HepG2 (cell line): ENCODE results near the gene IL16. TPM values are rescaled to one million over a fixed set of nuclear protein-coding genes. Genes with fewer than 3 reads are reported as not detected.
A peak's percentile ranks its signal among the peaks of the same experiment; 100 is the strongest.

ENCODE experiments used
- FOXK2 ChIP-seq: fragments of 450-650 bp; IDR thresholded peaks from 2 replicates; pipeline ENCODE4 v1.6.1; 2016
- GATA4 ChIP-seq: sonication (generic); IDR thresholded peaks from 2 replicates; pipeline ENCODE4 v1.6.1; 2016; ENCODE audit warnings: antibody characterized with exemption, low read depth, borderline replicate concordance
- GLI4 ChIP-seq: sonication (generic); formaldehyde crosslinking; IDR thresholded peaks from 2 replicates; pipeline ENCODE4 v1.5.1; 2020; ENCODE audit warnings: missing genetic modification reagents, mild to moderate bottlenecking, moderate library complexity, borderline replicate concordance
- GTF3A ChIP-seq: sonication (generic); formaldehyde crosslinking; conservative IDR thresholded peaks from 2 replicates; pipeline ENCODE4 v1.4.0; 2020; ENCODE audit warnings: mild to moderate bottlenecking, missing genetic modification reagents
- HMG20A ChIP-seq: IDR thresholded peaks from 2 replicates; pipeline ENCODE4 v1.6.1; 2016; ENCODE audit warnings: borderline replicate concordance
- NFE2L1 ChIP-seq: sonication (generic); formaldehyde crosslinking; IDR thresholded peaks from 2 replicates; pipeline ENCODE4 v1.4.0; 2020; ENCODE audit warnings: missing genetic modification reagents, mild to moderate bottlenecking, borderline replicate concordance
- SOX13 ChIP-seq, 3 experiments: fragments of 450-650 bp in 1 of 3; sonication (generic) in 1 of 3; formaldehyde crosslinking in 1 of 3; IDR thresholded peaks in 2 of 3; conservative IDR thresholded peaks in 1 of 3; 2 replicates each; pipeline versions ENCODE4 v1.5.0 to v1.6.1; 2016 to 2020; ENCODE audit warnings: antibody characterized with exemption in 1 of 3, mild to moderate bottlenecking in 1 of 3, missing compliant biosample characterization in 1 of 3, missing genetic modification reagents in 1 of 3, moderate library complexity in 1 of 3
- SP1 ChIP-seq, 2 experiments: fragments of 450-650 bp in 1 of 2; sonication (generic) in 1 of 2; formaldehyde crosslinking in 1 of 2; IDR thresholded peaks; 2 replicates each; pipeline versions ENCODE4 v1.4.0 to v1.6.1; 2016 to 2020; ENCODE audit warnings: missing genetic modification reagents in 1 of 2
- SP5 ChIP-seq: IDR thresholded peaks from 2 replicates; pipeline ENCODE4 v1.6.1; 2016; ENCODE audit warnings: low read depth, borderline replicate concordance
- TOPORS ChIP-seq: sonication (generic); formaldehyde crosslinking; IDR thresholded peaks from 2 replicates; pipeline ENCODE4 v1.8.0; 2023; ENCODE audit warnings: mild to moderate bottlenecking, missing genetic modification reagents
- ZBTB8A ChIP-seq: sonication (generic); formaldehyde crosslinking; IDR thresholded peaks from 2 replicates; pipeline ENCODE4 v1.4.0; 2020; ENCODE audit warnings: mild to moderate bottlenecking, low read depth, missing genetic modification reagents, borderline replicate concordance
- ZC3H13 ChIP-seq: sonication (generic); formaldehyde crosslinking; IDR thresholded peaks from 2 replicates; pipeline ENCODE4 v1.8.1; 2023; ENCODE audit warnings: mild to moderate bottlenecking, missing genetic modification reagents, moderate library complexity
- ZMYM3 ChIP-seq: sonication (generic); formaldehyde crosslinking; IDR thresholded peaks from 2 replicates; pipeline ENCODE4 v1.5.1; 2020; ENCODE audit warnings: mild to moderate bottlenecking, missing genetic modification reagents
- ZNF34 ChIP-seq: sonication (generic); formaldehyde crosslinking; IDR thresholded peaks from 2 replicates; pipeline ENCODE4 v1.4.0; 2020; ENCODE audit warnings: mild to moderate bottlenecking, missing genetic modification reagents, borderline replicate concordance
- ZNF550 ChIP-seq: sonication (generic); formaldehyde crosslinking; IDR thresholded peaks from 2 replicates; pipeline ENCODE4 v1.4.0; 2020; ENCODE audit warnings: mild to moderate bottlenecking, missing genetic modification reagents, borderline replicate concordance
- ZNF7 ChIP-seq: IDR thresholded peaks from 2 replicates; pipeline ENCODE4 v1.6.1; 2016; ENCODE audit warnings: missing biosample characterization, missing genetic modification reagents
- ZSCAN31 ChIP-seq: sonication (generic); formaldehyde crosslinking; IDR thresholded peaks from 2 replicates; pipeline ENCODE4 v1.5.0; 2020; ENCODE audit warnings: low read depth, mild to moderate bottlenecking, missing genetic modification reagents
- polyA plus RNA-seq, 8 experiments: library from polyadenylated mRNA; depleted of rRNA in 3 of 8; stranded (reverse) in 7 of 8; unstranded in 1 of 8; fragments of >200 nt; fragmentation: Illumina TruSeq in 4 of 8; extraction: Trizol in 4 of 8; gene quantifications; 2 replicates each; pipeline versions ENCODE4 v1.2.1 to v1.2.3, GENCODE V29; 2011 to 2016; ENCODE audit warnings: low read depth in 4 of 8, missing spikeins in 1 of 8, mixed read lengths in 1 of 8; ENCODE audit not compliant: insufficient read depth in 1 of 8
- total RNA-seq, 5 experiments: library from RNA; depleted of rRNA; stranded (reverse); fragments of >200 nt; fragmentation: Illumina TruSeq; extraction: Trizol; gene quantifications; 2 replicates each; pipeline ENCODE4 v1.2.3, GENCODE V29; 2016; ENCODE audit warnings: low read depth in 1 of 5
- TF ChIP-seq, protein P1 (sequence below): IDR thresholded peaks from 2 replicates; pipeline ENCODE4 v1.6.1; 2016; ENCODE audit warnings: missing genetic modification reagents, missing compliant biosample characterization
- TF ChIP-seq, protein P2 (sequence below): sonication (generic); formaldehyde crosslinking; IDR thresholded peaks from 2 replicates; pipeline ENCODE4 v1.8.1; 2022; ENCODE audit warnings: low read depth, mild to moderate bottlenecking, missing genetic modification reagents
- TF ChIP-seq, protein P3 (sequence below): sonication (generic); formaldehyde crosslinking; conservative IDR thresholded peaks from 2 replicates; pipeline ENCODE4 v1.4.0; 2020; ENCODE audit warnings: missing genetic modification reagents
- TF ChIP-seq, protein P4 (sequence below): IDR thresholded peaks from 2 replicates; pipeline ENCODE4 v1.6.1; 2016; ENCODE audit warnings: low read depth, borderline replicate concordance

IL16 gene
- total and polyA plus RNA-seq, 2 of the 13 experiments (the other 11 are each of a cell fraction or from before 2014, with no cell fraction given), result 0.03 TPM; not detected in 1

DNA sequence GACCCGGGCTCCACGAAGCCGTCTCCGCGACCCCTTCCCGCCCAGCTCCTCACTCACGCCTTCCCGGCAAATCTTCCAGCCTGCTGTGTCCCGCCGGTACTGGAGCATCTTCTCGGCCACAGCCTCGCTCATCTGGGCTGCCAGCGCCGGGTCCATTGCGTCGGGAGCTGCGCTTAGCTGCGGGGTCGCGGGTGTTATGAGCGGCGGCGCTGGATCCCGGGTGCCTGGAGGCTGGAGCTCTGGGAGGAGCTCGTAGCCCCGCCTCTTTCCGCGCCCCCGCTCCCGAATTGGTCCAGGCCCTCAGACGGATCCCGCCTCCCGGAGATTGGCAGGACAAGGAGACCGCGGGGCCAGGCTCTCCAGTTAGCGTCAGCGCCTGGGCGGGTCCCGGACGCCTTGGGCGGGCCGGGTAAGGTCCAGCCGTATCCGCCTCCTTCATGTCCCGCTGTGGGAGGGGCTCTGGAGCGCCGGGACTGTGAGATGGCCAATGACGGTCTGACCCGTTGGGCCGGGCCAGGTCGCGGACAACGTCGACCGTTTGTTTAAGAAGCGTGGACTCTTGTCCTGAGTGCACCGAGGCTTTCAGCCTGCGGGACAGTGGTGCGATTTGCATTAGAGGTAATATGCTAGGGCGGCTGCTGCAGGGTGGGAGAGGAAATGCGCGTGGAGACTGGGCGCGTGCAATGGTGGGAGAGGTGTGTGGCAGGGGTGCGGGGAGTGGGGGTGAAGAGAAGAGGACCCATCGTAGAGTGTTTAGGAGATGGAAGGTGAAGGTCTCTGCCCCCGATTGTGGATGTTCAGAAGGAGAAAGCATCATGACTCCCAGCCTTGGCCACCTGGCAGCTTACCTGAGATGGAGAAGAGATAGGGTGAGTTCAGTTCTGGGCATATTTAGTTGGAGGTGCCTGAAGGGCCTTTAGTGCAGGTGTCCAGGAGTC lies 127.5 kb downstream of the IL16 start, which contains the start of gene STARD5 (continued):
- TF ChIP-seq, protein P1, sequence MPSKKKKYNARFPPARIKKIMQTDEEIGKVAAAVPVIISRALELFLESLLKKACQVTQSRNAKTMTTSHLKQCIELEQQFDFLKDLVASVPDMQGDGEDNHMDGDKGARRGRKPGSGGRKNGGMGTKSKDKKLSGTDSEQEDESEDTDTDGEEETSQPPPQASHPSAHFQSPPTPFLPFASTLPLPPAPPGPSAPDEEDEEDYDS, result peak; percentile 91
- TF ChIP-seq ZC3H13 (CRISPR knock-in tag) (0 out of 2 replicates have a peak, but pooled peaks have one; percentile 49), ZSCAN31 (CRISPR knock-in tag) (no peak), GTF3A (CRISPR knock-in tag) (no peak), NFE2L1 (CRISPR knock-in tag) (no peak), ZNF34 (CRISPR knock-in tag) (no peak), SP1 (IDR thresholded peaks at IDR 0.05) (0 out of 2 replicates have a peak, but pooled peaks have one; percentile 25), SP1 (CRISPR knock-in tag; IDR thresholded peaks at IDR 0.05) (peak; percentile 89), TOPORS (CRISPR knock-in tag) (0 out of 2 replicates have a peak, but pooled peaks have one; percentile 46), SOX13 (IDR thresholded peaks at IDR 0.05) (no peak), SOX13 (CRISPR knock-in tag; conservative IDR thresholded peaks at IDR 0.05 in 1 of 2, IDR thresholded peaks at IDR 0.05 in 1 of 2) (0 out of 4 replicates have a peak, but pooled peaks of 1 of the 2 experiments have one; percentile 13), ZNF7 (CRISPR knock-in tag) (0 out of 2 replicates have a peak, but pooled peaks have one; percentile 19), GLI4 (no peak), SP5 (peak; percentile 58; the same call in 1 of the 2 replicates), ZBTB8A (CRISPR knock-in tag) (no peak), FOXK2 (no peak), ZNF550 (CRISPR knock-in tag) (no peak), GATA4 (peak; percentile 58; the same call in 1 of the 2 replicates), ZMYM3 (0 out of 2 replicates have a peak, but pooled peaks have one; percentile 40), HMG20A (CRISPR knock-in tag) (no peak)
- TF ChIP-seq, protein P2, sequence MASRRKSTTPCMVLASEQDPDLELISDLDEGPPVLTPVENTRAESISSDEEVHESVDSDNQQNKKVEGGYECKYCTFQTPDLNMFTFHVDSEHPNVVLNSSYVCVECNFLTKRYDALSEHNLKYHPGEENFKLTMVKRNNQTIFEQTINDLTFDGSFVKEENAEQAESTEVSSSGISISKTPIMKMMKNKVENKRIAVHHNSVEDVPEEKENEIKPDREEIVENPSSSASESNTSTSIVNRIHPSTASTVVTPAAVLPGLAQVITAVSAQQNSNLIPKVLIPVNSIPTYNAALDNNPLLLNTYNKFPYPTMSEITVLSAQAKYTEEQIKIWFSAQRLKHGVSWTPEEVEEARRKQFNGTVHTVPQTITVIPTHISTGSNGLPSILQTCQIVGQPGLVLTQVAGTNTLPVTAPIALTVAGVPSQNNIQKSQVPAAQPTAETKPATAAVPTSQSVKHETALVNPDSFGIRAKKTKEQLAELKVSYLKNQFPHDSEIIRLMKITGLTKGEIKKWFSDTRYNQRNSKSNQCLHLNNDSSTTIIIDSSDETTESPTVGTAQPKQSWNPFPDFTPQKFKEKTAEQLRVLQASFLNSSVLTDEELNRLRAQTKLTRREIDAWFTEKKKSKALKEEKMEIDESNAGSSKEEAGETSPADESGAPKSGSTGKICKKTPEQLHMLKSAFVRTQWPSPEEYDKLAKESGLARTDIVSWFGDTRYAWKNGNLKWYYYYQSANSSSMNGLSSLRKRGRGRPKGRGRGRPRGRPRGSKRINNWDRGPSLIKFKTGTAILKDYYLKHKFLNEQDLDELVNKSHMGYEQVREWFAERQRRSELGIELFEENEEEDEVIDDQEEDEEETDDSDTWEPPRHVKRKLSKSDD (CRISPR knock-in tag), result 0 out of 2 replicates have a peak, but pooled peaks have one; percentile 64
- TF ChIP-seq, protein P3, sequence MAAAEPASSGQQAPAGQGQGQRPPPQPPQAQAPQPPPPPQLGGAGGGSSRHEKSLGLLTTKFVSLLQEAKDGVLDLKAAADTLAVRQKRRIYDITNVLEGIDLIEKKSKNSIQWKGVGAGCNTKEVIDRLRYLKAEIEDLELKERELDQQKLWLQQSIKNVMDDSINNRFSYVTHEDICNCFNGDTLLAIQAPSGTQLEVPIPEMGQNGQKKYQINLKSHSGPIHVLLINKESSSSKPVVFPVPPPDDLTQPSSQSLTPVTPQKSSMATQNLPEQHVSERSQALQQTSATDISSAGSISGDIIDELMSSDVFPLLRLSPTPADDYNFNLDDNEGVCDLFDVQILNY (CRISPR knock-in tag), result no peak
- TF ChIP-seq, protein P4, sequence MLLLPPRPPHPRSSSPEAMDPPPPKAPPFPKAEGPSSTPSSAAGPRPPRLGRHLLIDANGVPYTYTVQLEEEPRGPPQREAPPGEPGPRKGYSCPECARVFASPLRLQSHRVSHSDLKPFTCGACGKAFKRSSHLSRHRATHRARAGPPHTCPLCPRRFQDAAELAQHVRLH, result peak; percentile 78; the same call in 1 of the 2 replicates
